HG03520 (cell line): ENCODE measurements around the gene ACADSB.

Experiments used
- ATAC-seq: cut with Tn5 transposase; IDR thresholded peaks from one replicate; pipeline ENCODE4 v1.9.1; 2021; ENCODE audit warnings: mild to moderate bottlenecking, moderate library complexity; ENCODE audit not compliant: unreplicated experiment

ACADSB gene

GRCh38 chr10:123038782-123039631, 30.2 kb downstream of the ACADSB start:
- ATAC-seq: no peak

GRCh38 chr10:123039632-123039930, 30.8 kb downstream of the ACADSB start:
- ATAC-seq: no peak

GRCh38 chr10:123042708-123043408, 34.1 kb downstream of the ACADSB start:
- peak; percentile 11 for ATAC-seq

GRCh38 chr10:123043409-123043925, 34.7 kb downstream of the ACADSB start:
- ATAC-seq: peak; percentile 74

GRCh38 chr10:123044391-123044790, 35.6 kb downstream of the ACADSB start:
- ATAC-seq: no peak

- ATAC-seq: no peak
These were observed 37.3 kb downstream of the ACADSB start for GRCh38 chr10:123045961-123046731.

GRCh38 chr10:123057968-123058367, 49.2 kb downstream of the ACADSB start:
- ATAC-seq: no peak

- no peak for ATAC-seq
These were observed 53.1 kb downstream of the ACADSB start for GRCh38 chr10:123061865-123062264.

- no peak for ATAC-seq
These were observed 53.9 kb downstream of the ACADSB start for GRCh38 chr10:123062726-123063125.

GRCh38 chr10:123068087-123068853, 59.5 kb downstream of the ACADSB start:
- no peak for ATAC-seq

- ATAC-seq: no peak
These were observed 60.6 kb downstream of the ACADSB start for GRCh38 chr10:123069246-123069986.

GRCh38 chr10:123073187-123073586, 64.4 kb downstream of the ACADSB start:
- ATAC-seq: no peak

GRCh38 chr10:123074215-123074614, 65.4 kb downstream of the ACADSB start:
- no peak for ATAC-seq

GRCh38 chr10:123081896-123082295, 73.1 kb downstream of the ACADSB start:
- no peak for ATAC-seq

GRCh38 chr10:123083811-123084210, 75.0 kb downstream of the ACADSB start:
- ATAC-seq: no peak

- ATAC-seq: no peak
These were observed 77.5 kb downstream of the ACADSB start for GRCh38 chr10:123086281-123086680.

- no peak for ATAC-seq
These were observed 78.5 kb downstream of the ACADSB start for GRCh38 chr10:123087348-123087747.

- ATAC-seq: no peak
These were observed 79.0 kb downstream of the ACADSB start for GRCh38 chr10:123087786-123088185.

- no peak for ATAC-seq
These were observed 84.0 kb downstream of the ACADSB start for GRCh38 chr10:123092635-123093414.
